Lower leg skin (tissue), 3 donors: Measurements from ENCODE around the gene PACSIN3.

Experiments
- CTCF ChIP-seq, 3 donors: fragments of 450-650 bp; IDR thresholded peaks; one replicate each; pipeline ENCODE4 v1.5.1; 2016; ENCODE audit warnings: antibody characterized with exemption in 3 of 3, mild to moderate bottlenecking in 3 of 3, moderate library complexity in 2 of 3
- POLR2A ChIP-seq, 2 donors: fragments of 450-650 bp; IDR thresholded peaks; one replicate each; pipeline ENCODE4 v1.6.1; 2016 to 2017; ENCODE audit warnings: antibody characterized with exemption in 2 of 2, mild to moderate bottlenecking in 1 of 2, moderate library complexity in 1 of 2

- TF ChIP-seq CTCF (IDR thresholded peaks at IDR 0.05): no peak
- TF ChIP-seq POLR2A (IDR thresholded peaks at IDR 0.05): no peak
Observed at GRCh38 chr11:47212938-47213337, 26.7 kb upstream of the PACSIN3 start.
